Stimulated activated memory B cell treated with anti-CD40 and anti-IgM and Interleukin-4, amounts not matched to agents 10 μg/mL and 1 μg/mL and 100 μg/mL, for 72 hours (primary cell): ENCODE data around the gene CWC22.
"Not testable (repeated sequence)": the region's sequence is repeated elsewhere in the genome, so short reads cannot be mapped to it uniquely, and the experiment has no call there.

Experiments used
- ATAC-seq: fragments of 150-1000 bp; cut with Tn5 transposase; 2 replicates; pipeline ENCODE4 v1.10.0; 2021
- H3K27ac Mint-ChIP-seq: one replicate; pipeline ENCODE4 v1.8.0; 2022; ENCODE audit warnings: mild to moderate bottlenecking, mixed read lengths
- H3K27me3 Mint-ChIP-seq: one replicate; pipeline ENCODE4 v1.8.0; 2022; ENCODE audit warnings: mixed read lengths
- H3K36me3 Mint-ChIP-seq: one replicate; pipeline ENCODE4 v1.8.0; 2022; ENCODE audit warnings: mixed read lengths
- H3K4me1 Mint-ChIP-seq: one replicate; pipeline ENCODE4 v1.8.0; 2022; ENCODE audit warnings: mixed read lengths
- H3K4me3 Mint-ChIP-seq: one replicate; pipeline ENCODE4 v1.8.0; 2022; ENCODE audit warnings: mild to moderate bottlenecking, moderate library complexity, mixed read lengths
- H3K9me3 Mint-ChIP-seq: one replicate; pipeline ENCODE4 v1.8.0; 2022; ENCODE audit warnings: mixed read lengths

Gene CWC22

GRCh38 chr2:179948058-179948457 is 59.0 kb downstream of the CWC22 start:
- no peaks in the 10 kb centered on the region for H3K4me1 Mint-ChIP-seq
- H3K27ac Mint-ChIP-seq = peak overlapping the region; percentile 42
- no peaks in the 10 kb centered on the region for H3K27me3 Mint-ChIP-seq
- no peak overlapping the region for H3K4me3 Mint-ChIP-seq
- ATAC-seq = no peak
- H3K9me3 Mint-ChIP-seq = no peaks in the 10 kb centered on the region
- H3K36me3 Mint-ChIP-seq = peaks cover 49% of the 10 kb centered on the region

GRCh38 chr2:179946810-179947615 is 60.1 kb downstream of the CWC22 start:
- peaks cover 50% of the 10 kb centered on the region for H3K36me3 Mint-ChIP-seq
- no peaks in the 10 kb centered on the region for H3K27me3 Mint-ChIP-seq
- H3K9me3 Mint-ChIP-seq = no peaks in the 10 kb centered on the region
- H3K4me1 Mint-ChIP-seq = no peaks in the 10 kb centered on the region
- no peak overlapping the region for H3K27ac Mint-ChIP-seq
- ATAC-seq = no peak
- H3K4me3 Mint-ChIP-seq = no peak overlapping the region

- ATAC-seq = no peak
- no peaks in the 10 kb centered on the region for H3K9me3 Mint-ChIP-seq
- no peak overlapping the region for H3K4me3 Mint-ChIP-seq
- H3K36me3 Mint-ChIP-seq = peaks cover 43% of the 10 kb centered on the region
- no peaks in the 10 kb centered on the region for H3K27me3 Mint-ChIP-seq
- H3K4me1 Mint-ChIP-seq = no peaks in the 10 kb centered on the region
- no peak overlapping the region for H3K27ac Mint-ChIP-seq
Observed at GRCh38 chr2:179946346-179946745, 60.8 kb downstream of the CWC22 start.

- Mint-ChIP-seq H3K4me1 (no peaks in the 10 kb centered on the region), H3K9me3 (no peaks in the 10 kb centered on the region), H3K36me3 (peaks cover 32% of the 10 kb centered on the region), H3K27me3 (no peaks in the 10 kb centered on the region), H3K4me3 (no peak overlapping the region), H3K27ac (no peak overlapping the region)
- no peak for ATAC-seq
Observed at GRCh38 chr2:179939259-179939658, 67.8 kb downstream of the CWC22 start.

GRCh38 chr2:179938026-179938425 is 69.1 kb downstream of the CWC22 start:
- ATAC-seq = no peak
- Mint-ChIP-seq H3K36me3 (peaks cover 44% of the 10 kb centered on the region), H3K4me1 (no peaks in the 10 kb centered on the region), H3K27ac (no peak overlapping the region), H3K27me3 (no peaks in the 10 kb centered on the region), H3K4me3 (no peak overlapping the region), H3K9me3 (no peaks in the 10 kb centered on the region)

- no peak overlapping the region for H3K27ac Mint-ChIP-seq
- H3K4me3 Mint-ChIP-seq = no peak overlapping the region
- no peaks in the 10 kb centered on the region for H3K9me3 Mint-ChIP-seq
- H3K27me3 Mint-ChIP-seq = no peaks in the 10 kb centered on the region
- ATAC-seq = no peak
- H3K4me1 Mint-ChIP-seq = no peaks in the 10 kb centered on the region
- peaks cover 52% of the 10 kb centered on the region for H3K36me3 Mint-ChIP-seq
Observed at GRCh38 chr2:179936654-179937053, 70.4 kb downstream of the CWC22 start.

GRCh38 chr2:179936141-179936540 is 71.0 kb downstream of the CWC22 start:
- peaks cover 57% of the 10 kb centered on the region for H3K36me3 Mint-ChIP-seq
- H3K27me3 Mint-ChIP-seq = no peaks in the 10 kb centered on the region
- no peak for ATAC-seq
- no peaks in the 10 kb centered on the region for H3K4me1 Mint-ChIP-seq
- H3K9me3 Mint-ChIP-seq = no peaks in the 10 kb centered on the region
- no peak overlapping the region for H3K27ac Mint-ChIP-seq
- H3K4me3 Mint-ChIP-seq = no peak overlapping the region

- H3K9me3 Mint-ChIP-seq = peaks cover 12% of the 10 kb centered on the region
- no peaks in the 10 kb centered on the region for H3K27me3 Mint-ChIP-seq
- peaks cover 78% of the 10 kb centered on the region for H3K36me3 Mint-ChIP-seq
- no peak for ATAC-seq
- no peak overlapping the region for H3K27ac Mint-ChIP-seq
- H3K4me3 Mint-ChIP-seq = no peak overlapping the region
- H3K4me1 Mint-ChIP-seq = no peaks in the 10 kb centered on the region
Observed at GRCh38 chr2:179932786-179933185, 74.3 kb downstream of the CWC22 start.

- no peaks in the 10 kb centered on the region for H3K27me3 Mint-ChIP-seq
- no peak overlapping the region for H3K27ac Mint-ChIP-seq
- no peak for ATAC-seq
- no peaks in the 10 kb centered on the region for H3K4me1 Mint-ChIP-seq
- H3K36me3 Mint-ChIP-seq = peaks cover 89% of the 10 kb centered on the region
- H3K9me3 Mint-ChIP-seq = peaks cover 19% of the 10 kb centered on the region
- no peak overlapping the region for H3K4me3 Mint-ChIP-seq
Observed at GRCh38 chr2:179931502-179931901, 75.6 kb downstream of the CWC22 start.

- not testable (repeated sequence) for ATAC-seq, H3K27ac Mint-ChIP-seq, H3K4me1 Mint-ChIP-seq, H3K27me3 Mint-ChIP-seq, H3K4me3 Mint-ChIP-seq
- Mint-ChIP-seq H3K36me3 (peaks cover 85% of the 10 kb centered on the region), H3K9me3 (peaks cover 23% of the 10 kb centered on the region)
Observed at GRCh38 chr2:179929997-179930396, 77.1 kb downstream of the CWC22 start.

- Mint-ChIP-seq H3K36me3 (peaks cover 55% of the 10 kb centered on the region), H3K27ac (no peak overlapping the region), H3K4me3 (no peak overlapping the region), H3K9me3 (peaks cover 23% of the 10 kb centered on the region), H3K27me3 (no peaks in the 10 kb centered on the region), H3K4me1 (no peaks in the 10 kb centered on the region)
- ATAC-seq = no peak
Observed at GRCh38 chr2:179927041-179927440, 80.1 kb downstream of the CWC22 start.

- ATAC-seq = no peak
- no peaks in the 10 kb centered on the region for H3K27me3 Mint-ChIP-seq
- peaks cover 23% of the 10 kb centered on the region for H3K9me3 Mint-ChIP-seq
Observed at GRCh38 chr2:179925713-179926112, 81.4 kb downstream of the CWC22 start.

GRCh38 chr2:179917272-179917671 is 89.8 kb downstream of the CWC22 start:
- Mint-ChIP-seq H3K27me3 (no peaks in the 10 kb centered on the region), H3K9me3 (no peaks in the 10 kb centered on the region), H3K27ac (no peak overlapping the region), H3K36me3 (no peaks in the 10 kb centered on the region), H3K4me3 (no peak overlapping the region), H3K4me1 (no peaks in the 10 kb centered on the region)
- no peak for ATAC-seq

More at GRCh38 chr2:179925713-179926112, 81.4 kb downstream of the CWC22 start:
- H3K4me3 Mint-ChIP-seq = no peak overlapping the region
- H3K27ac Mint-ChIP-seq = no peak overlapping the region
- peaks cover 42% of the 10 kb centered on the region for H3K36me3 Mint-ChIP-seq
- H3K4me1 Mint-ChIP-seq = no peaks in the 10 kb centered on the region

- H3K4me1 Mint-ChIP-seq = no peaks in the 10 kb centered on the region
- no peak overlapping the region for H3K27ac Mint-ChIP-seq
- no peak overlapping the region for H3K4me3 Mint-ChIP-seq
- no peaks in the 10 kb centered on the region for H3K9me3 Mint-ChIP-seq
- no peaks in the 10 kb centered on the region for H3K27me3 Mint-ChIP-seq
- ATAC-seq = no peak
- no peaks in the 10 kb centered on the region for H3K36me3 Mint-ChIP-seq
Observed at GRCh38 chr2:179915395-179915992, 91.6 kb downstream of the CWC22 start.

GRCh38 chr2:179913809-179914208 is 93.3 kb downstream of the CWC22 start:
- no peaks in the 10 kb centered on the region for H3K9me3 Mint-ChIP-seq
- H3K4me3 Mint-ChIP-seq = no peak overlapping the region
- no peaks in the 10 kb centered on the region for H3K36me3 Mint-ChIP-seq
- no peak for ATAC-seq
- H3K27ac Mint-ChIP-seq = no peak overlapping the region
- no peaks in the 10 kb centered on the region for H3K4me1 Mint-ChIP-seq
- H3K27me3 Mint-ChIP-seq = no peaks in the 10 kb centered on the region

GRCh38 chr2:179911569-179911968 is 95.5 kb downstream of the CWC22 start:
- no peak overlapping the region for H3K27ac Mint-ChIP-seq
- no peaks in the 10 kb centered on the region for H3K27me3 Mint-ChIP-seq
- H3K4me1 Mint-ChIP-seq = no peaks in the 10 kb centered on the region
- ATAC-seq = no peak
- H3K36me3 Mint-ChIP-seq = no peaks in the 10 kb centered on the region
- no peaks in the 10 kb centered on the region for H3K9me3 Mint-ChIP-seq
- no peak overlapping the region for H3K4me3 Mint-ChIP-seq
